HT1080 (cell line): ENCODE data around the gene TMTC1. TPM values are rescaled to one million over a fixed set of nuclear protein-coding genes. Genes with fewer than 3 reads are reported as not detected.

ENCODE experiments used
- DNase-seq: peaks from one replicate; pipeline ENCODE4 v3.0.0-alpha.2; 2015; ENCODE audit warnings: low read depth
- total RNA-seq: library from RNA; depleted of rRNA; stranded (reverse); fragments of >200 nt; shearing (Covaris generic); gene quantifications from 2 replicates; pipeline ENCODE4 v1.2.3, GENCODE V29; 2014

The TMTC1 gene
- total RNA-seq, 1 experiment from 2014 or later, result 0.11 TPM

GRCh38 chr12:29486972-29487371 is 296.8 kb downstream of the TMTC1 start:
- DNase-seq, result no peak

- no peak for DNase-seq
Measured at GRCh38 chr12:29463198-29463597, 320.5 kb downstream of the TMTC1 start.

GRCh38 chr12:29460082-29460481 is 323.7 kb downstream of the TMTC1 start:
- no peak for DNase-seq

GRCh38 chr12:29455087-29455486 is 328.7 kb downstream of the TMTC1 start:
- no peak for DNase-seq

- no peak for DNase-seq
Measured at GRCh38 chr12:29451888-29452287, 331.9 kb downstream of the TMTC1 start.
